A549 (cell line): ENCODE measurements around the gene HOXA2. TPM values are rescaled to one million over a fixed set of nuclear protein-coding genes. Genes with fewer than 3 reads are reported as not detected.

Source experiments
- ATAC-seq, 2 experiments: fragments of 200-7000 bp in 1 of 2; fragments of >200 bp in 1 of 2; cut with Nextera tagmentation in 1 of 2; cut with Tn5 transposase in 1 of 2; 3 replicates each; pipeline versions ENCODE4 v1.8.0 to v1.9.1; 2018 to 2020; ENCODE audit warnings: mild to moderate bottlenecking in 1 of 2, moderate library complexity in 1 of 2
- CTCF ChIA-PET: fragments of 300-600 bp; sonication (Branson Sonifier 250); formaldehyde crosslinking; extraction: SDS; loops from one replicate; lab custom pipeline; 2021; ENCODE audit warnings: antibody characterized with exemption, inconsistent platforms; lab: Yijun Ruan, JAX
- POLR2A ChIA-PET: fragments of 350-600 bp; formaldehyde crosslinking; extraction: SDS; loops from one replicate; lab custom pipeline; 2021; ENCODE audit warnings: antibody characterized with exemption, inconsistent platforms; lab: Yijun Ruan, JAX
- DNase-seq, 2 experiments: peaks; one replicate each; pipeline versions ENCODE4 v3.0.0 to v3.0.0-alpha.2; 2011 to 2016; ENCODE audit warnings: low read depth in 1 of 2, low spot score in 1 of 2
- FAIRE-seq: peaks from 2 replicates; lab custom pipeline; 2011; peaks lifted over from hg19 to GRCh38; lab: Jason Lieb, UNC
- H3K27ac ChIP-seq, 2 experiments: fragments of >200 bp; sonication (Bioruptor Twin); formaldehyde crosslinking; 3 replicates each; pipeline ENCODE4 v1.5.1; 2016 to 2017
- H3K4me1 ChIP-seq: fragments of >200 bp; sonication (Bioruptor Twin); formaldehyde crosslinking; 3 replicates; pipeline ENCODE4 v1.6.1; 2016
- H3K4me2 ChIP-seq: fragments of >200 bp; sonication (Bioruptor Twin); formaldehyde crosslinking; 3 replicates; pipeline ENCODE4 v1.6.1; 2016
- H3K4me3 ChIP-seq: fragments of >200 bp; sonication (Bioruptor Twin); formaldehyde crosslinking; 3 replicates; pipeline ENCODE4 v1.5.1; 2016
- H3K9me3 ChIP-seq: fragments of >200 bp; sonication (Bioruptor Twin); formaldehyde crosslinking; 3 replicates; pipeline ENCODE4 v1.6.1; 2016
- CHD4 ChIP-seq: fragments of 200-600 bp; sonication (generic); IDR thresholded peaks from 2 replicates; pipeline ENCODE4 v1.6.1; 2016; ENCODE audit warnings: antibody characterized with exemption, mild to moderate bottlenecking, borderline replicate concordance
- ESRRA ChIP-seq: fragments of 150-350 bp; IDR thresholded peaks from 2 replicates; pipeline ENCODE4 v1.6.1; 2014; ENCODE audit warnings: mild to moderate bottlenecking, low read length, borderline replicate concordance
- FOSL2 ChIP-seq, 2 experiments: fragments of 450-650 bp in 1 of 2; fragments of >200 bp in 1 of 2; sonication (Bioruptor Twin) in 1 of 2; formaldehyde crosslinking; IDR thresholded peaks; 2 replicates each; pipeline versions ENCODE4 v1.5.0 to v1.6.1; 2016 to 2020; ENCODE audit warnings: mild to moderate bottlenecking in 1 of 2, moderate library complexity in 1 of 2
- HDAC2 ChIP-seq: fragments of 200-600 bp; sonication (generic); IDR thresholded peaks from 2 replicates; pipeline ENCODE4 v1.6.1; 2016
- HEYL ChIP-seq: fragments of 250-450 bp; sonication (Bioruptor Pico); IDR thresholded peaks from 2 replicates; pipeline ENCODE4 v1.8.0; 2021; ENCODE audit warnings: mild to moderate bottlenecking, moderate library complexity
- JUNB ChIP-seq: fragments of >200 bp; sonication (Bioruptor Twin); formaldehyde crosslinking; IDR thresholded peaks from 2 replicates; pipeline ENCODE4 v1.6.1; 2016
- KDM5A ChIP-seq: fragments of 200-600 bp; sonication (generic); IDR thresholded peaks from 2 replicates; pipeline ENCODE4 v1.6.1; 2016; ENCODE audit warnings: antibody characterized with exemption, mild to moderate bottlenecking
- MAZ ChIP-seq: fragments of 150-350 bp; IDR thresholded peaks from 2 replicates; pipeline ENCODE4 v1.6.1; 2014; ENCODE audit warnings: antibody characterized with exemption, low read depth, low read length, borderline replicate concordance
- MYC ChIP-seq: IDR thresholded peaks from 2 replicates; pipeline ENCODE4 v1.6.1; 2012; ENCODE audit warnings: mild to moderate bottlenecking, inconsistent platforms, low read length, improper control_type of control experiment, borderline replicate concordance
- NFE2L2 ChIP-seq: fragments of 150-350 bp; conservative IDR thresholded peaks from 2 replicates; pipeline ENCODE4 v1.6.1; 2014; ENCODE audit warnings: low read length
- PHF8 ChIP-seq: fragments of 200-600 bp; sonication (generic); IDR thresholded peaks from 2 replicates; pipeline ENCODE4 v1.6.1; 2016; ENCODE audit warnings: low read depth, mild to moderate bottlenecking, antibody characterized with exemption, moderate library complexity, borderline replicate concordance
- RAD21 ChIP-seq, 2 experiments: fragments of >200 bp in 1 of 2; sonication (Bioruptor Twin) in 1 of 2; formaldehyde crosslinking in 1 of 2; IDR thresholded peaks in 1 of 2; conservative IDR thresholded peaks in 1 of 2; 2 replicates in 1 of 2; 3 replicates in 1 of 2; pipeline ENCODE4 v1.6.1; 2012 to 2018; ENCODE audit warnings: inconsistent platforms in 1 of 2
- SREBF2 ChIP-seq: fragments of 450-650 bp; IDR thresholded peaks from 2 replicates; pipeline ENCODE4 v1.6.1; 2014; ENCODE audit warnings: mild to moderate bottlenecking, moderate library complexity
- TFCP2L1 ChIP-seq: fragments of 250-450 bp; sonication (Bioruptor Pico); IDR thresholded peaks from 2 replicates; pipeline ENCODE4 v1.5.0; 2021; ENCODE audit warnings: mild to moderate bottlenecking
- TP53 ChIP-seq: fragments of 250-450 bp; sonication (Bioruptor Pico); IDR thresholded peaks from 2 replicates; pipeline ENCODE4 v1.5.0; 2021; ENCODE audit warnings: mild to moderate bottlenecking, moderate library complexity
- WGBS: methylation state at CpG from one replicate; pipeline ENCODE4 v1.1.6; 2017; ENCODE audit errors: missing lambda C conversion rate; 5-methylcytosine and 5-hydroxymethylcytosine counted together
- polyA plus RNA-seq, 4 experiments: library from polyadenylated mRNA; depleted of rRNA in 3 of 4; stranded (reverse); fragments of >200 nt; fragmentation: RNase III in 1 of 4; extraction: RNeasy Plus Mini Kit Qiagen cat#74134 plus additional on column Dnase treatment in 1 of 4; gene quantifications; 2 replicates in 3 of 4; 3 replicates in 1 of 4; pipeline ENCODE4 v1.2.3, GENCODE V29; 2011 to 2017
- TF ChIP-seq, protein P1 (sequence below): fragments of 250-450 bp; sonication (Bioruptor Pico); IDR thresholded peaks from 2 replicates; pipeline ENCODE4 v1.5.0; 2021; ENCODE audit warnings: mild to moderate bottlenecking, moderate library complexity, borderline replicate concordance
- TF ChIP-seq, protein P2 (sequence below): IDR thresholded peaks from 2 replicates; pipeline ENCODE4 v1.6.1; 2012
- TF ChIP-seq, protein P3 (sequence below): fragments of 450-650 bp; IDR thresholded peaks from 2 replicates; pipeline ENCODE4 v1.6.1; 2014; ENCODE audit warnings: antibody characterized with exemption
- TF ChIP-seq, protein P4 (sequence below): fragments of 200-600 bp; sonication (generic); IDR thresholded peaks from 2 replicates; pipeline ENCODE4 v1.6.1; 2016; ENCODE audit warnings: antibody characterized with exemption, mild to moderate bottlenecking, moderate library complexity
- TF ChIP-seq, protein P5 (sequence below): fragments of >200 bp; sonication (Bioruptor Twin); formaldehyde crosslinking; IDR thresholded peaks from 2 replicates; pipeline ENCODE4 v1.6.1; 2016
- TF ChIP-seq, protein P6 (sequence below): fragments of >200 bp; sonication (Bioruptor Twin); formaldehyde crosslinking; IDR thresholded peaks from 3 replicates; pipeline ENCODE4 v1.6.1; 2016

The HOXA2 gene
- polyA plus RNA-seq, 2 of the 4 experiments (the other 2 are of a cell fraction): 1.3 to 2.1 TPM

DNA sequence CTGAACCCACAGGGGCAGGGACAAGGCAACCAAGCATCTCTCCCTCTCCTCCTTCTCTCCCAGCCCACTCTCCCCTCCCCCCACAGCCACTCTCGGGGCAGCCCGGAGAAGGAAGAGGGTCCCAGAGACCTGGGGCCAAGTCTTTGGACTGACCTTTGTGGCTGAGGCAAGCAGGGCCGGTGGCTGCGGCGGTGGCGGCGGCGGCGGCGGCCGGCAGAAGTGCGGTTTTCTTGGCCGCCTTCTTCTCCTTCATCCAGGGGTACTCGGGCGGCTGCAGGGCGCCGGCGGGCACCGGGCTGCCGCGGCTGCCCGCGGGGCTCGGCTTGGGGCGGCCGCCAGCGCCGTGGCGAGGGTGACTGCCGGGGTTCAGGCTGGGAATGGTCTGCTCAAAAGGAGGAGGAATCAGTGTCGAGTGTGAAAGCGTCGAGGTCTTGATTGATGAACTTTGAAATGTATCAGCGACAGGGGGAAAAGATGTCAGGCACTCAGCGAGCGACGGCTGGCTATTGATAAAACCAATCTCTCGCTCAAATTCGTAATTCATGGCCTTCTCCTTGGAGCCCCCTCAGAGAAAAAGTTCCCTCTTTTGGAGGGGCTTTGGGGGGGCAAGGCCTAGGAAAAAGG lies 414 bp downstream of the HOXA2 start:
- DNase-seq: no peak
- Histone ChIP-seq H3K4me2 (no peak overlapping the region), H3K4me3 (no peak overlapping the region), H3K4me1 (peaks cover 12% of the 10 kb centered on the region), H3K27ac (no peak overlapping the region), H3K9me3 (no peaks in the 10 kb centered on the region)
- CTCF ChIA-PET: no interaction called here
- POLR2A ChIA-PET: no interaction called here
- no peak for ATAC-seq
- WGBS: 94% methylated on average over 39 of the region's 39 CpGs
- TF ChIP-seq, protein P1, sequence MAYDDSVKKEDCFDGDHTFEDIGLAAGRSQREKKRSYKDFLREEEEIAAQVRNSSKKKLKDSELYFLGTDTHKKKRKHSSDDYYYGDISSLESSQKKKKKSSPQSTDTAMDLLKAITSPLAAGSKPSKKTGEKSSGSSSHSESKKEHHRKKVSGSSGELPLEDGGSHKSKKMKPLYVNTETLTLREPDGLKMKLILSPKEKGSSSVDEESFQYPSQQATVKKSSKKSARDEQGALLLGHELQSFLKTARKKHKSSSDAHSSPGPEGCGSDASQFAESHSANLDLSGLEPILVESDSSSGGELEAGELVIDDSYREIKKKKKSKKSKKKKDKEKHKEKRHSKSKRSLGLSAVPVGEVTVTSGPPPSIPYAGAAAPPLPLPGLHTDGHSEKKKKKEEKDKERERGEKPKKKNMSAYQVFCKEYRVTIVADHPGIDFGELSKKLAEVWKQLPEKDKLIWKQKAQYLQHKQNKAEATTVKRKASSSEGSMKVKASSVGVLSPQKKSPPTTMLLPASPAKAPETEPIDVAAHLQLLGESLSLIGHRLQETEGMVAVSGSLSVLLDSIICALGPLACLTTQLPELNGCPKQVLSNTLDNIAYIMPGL (CRISPR knock-in tag): no peak
- TF ChIP-seq CHD4 (no peak), HDAC2 (no peak), JUNB (no peak), TFCP2L1 (CRISPR knock-in tag) (no peak), PHF8 (no peak)
- TF ChIP-seq, protein P2, sequence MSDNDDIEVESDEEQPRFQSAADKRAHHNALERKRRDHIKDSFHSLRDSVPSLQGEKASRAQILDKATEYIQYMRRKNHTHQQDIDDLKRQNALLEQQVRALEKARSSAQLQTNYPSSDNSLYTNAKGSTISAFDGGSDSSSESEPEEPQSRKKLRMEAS: no peak
- FAIRE-seq: no peak

DNA sequence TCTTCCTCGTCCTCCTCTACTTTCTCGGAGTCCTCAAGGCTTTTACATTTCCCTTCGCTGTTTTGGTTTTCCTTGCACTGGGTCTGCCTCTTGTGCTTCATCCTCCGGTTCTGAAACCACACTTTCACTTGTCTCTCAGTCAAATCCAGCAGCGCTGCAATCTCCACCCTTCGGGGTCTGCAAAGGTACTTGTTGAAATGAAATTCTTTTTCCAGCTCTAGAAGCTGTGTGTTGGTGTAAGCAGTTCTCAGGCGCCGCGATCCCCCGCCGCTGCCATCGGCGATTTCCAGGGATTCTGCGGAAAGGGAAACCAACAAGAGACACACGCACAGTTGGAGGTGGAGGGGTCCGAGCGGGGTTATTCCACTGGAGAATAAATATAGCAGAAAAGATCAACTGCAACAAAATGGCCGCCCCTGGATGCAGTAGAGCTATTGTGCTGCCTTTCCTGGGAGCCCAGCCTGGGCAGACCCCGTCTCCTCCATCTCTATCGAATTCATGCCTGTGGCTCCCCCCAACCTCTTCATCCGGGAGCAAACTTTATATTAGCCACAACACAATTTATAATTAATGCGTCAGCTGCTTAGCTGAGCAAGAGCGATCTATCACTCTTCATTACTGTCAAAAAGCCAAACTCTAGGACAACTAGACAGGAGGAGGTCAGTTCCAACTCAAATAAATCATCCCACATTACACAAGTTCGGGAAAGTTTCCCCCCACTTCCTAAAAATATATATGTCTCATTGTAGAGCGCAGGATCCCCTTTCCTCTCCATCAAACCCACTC lies 1.1 kb downstream of the HOXA2 start:
- Histone ChIP-seq H3K4me3 (no peak overlapping the region), H3K27ac (no peak overlapping the region), H3K4me2 (no peak overlapping the region), H3K4me1 (peaks cover 12% of the 10 kb centered on the region), H3K9me3 (no peaks in the 10 kb centered on the region)
- WGBS: 94% methylated on average over 25 of the region's 25 CpGs
- DNase-seq: no peak
- POLR2A ChIA-PET: no interaction called here
- no peak for ATAC-seq
- CTCF ChIA-PET: interaction anchor here (0.9 to 3.8 kb wide), 2 partner anchors 9 to 14 kb away, joined by 3 to 17 read pairs; no protein-coding TSS in a partner anchor
- TF ChIP-seq, protein P3, sequence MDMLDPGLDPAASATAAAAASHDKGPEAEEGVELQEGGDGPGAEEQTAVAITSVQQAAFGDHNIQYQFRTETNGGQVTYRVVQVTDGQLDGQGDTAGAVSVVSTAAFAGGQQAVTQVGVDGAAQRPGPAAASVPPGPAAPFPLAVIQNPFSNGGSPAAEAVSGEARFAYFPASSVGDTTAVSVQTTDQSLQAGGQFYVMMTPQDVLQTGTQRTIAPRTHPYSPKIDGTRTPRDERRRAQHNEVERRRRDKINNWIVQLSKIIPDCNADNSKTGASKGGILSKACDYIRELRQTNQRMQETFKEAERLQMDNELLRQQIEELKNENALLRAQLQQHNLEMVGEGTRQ: no peak
- TF ChIP-seq MAZ (no peak), ESRRA (no peak), HDAC2 (no peak), SREBF2 (no peak), HEYL (no peak), JUNB (no peak), NFE2L2 (no peak), KDM5A (no peak), RAD21 (conservative IDR thresholded peaks at IDR 0.05 in 1 of 2, IDR thresholded peaks at IDR 0.05 in 1 of 2) (no peak), TFCP2L1 (CRISPR knock-in tag) (no peak)
- TF ChIP-seq, protein P2: no peak
- no peak for FAIRE-seq

DNA sequence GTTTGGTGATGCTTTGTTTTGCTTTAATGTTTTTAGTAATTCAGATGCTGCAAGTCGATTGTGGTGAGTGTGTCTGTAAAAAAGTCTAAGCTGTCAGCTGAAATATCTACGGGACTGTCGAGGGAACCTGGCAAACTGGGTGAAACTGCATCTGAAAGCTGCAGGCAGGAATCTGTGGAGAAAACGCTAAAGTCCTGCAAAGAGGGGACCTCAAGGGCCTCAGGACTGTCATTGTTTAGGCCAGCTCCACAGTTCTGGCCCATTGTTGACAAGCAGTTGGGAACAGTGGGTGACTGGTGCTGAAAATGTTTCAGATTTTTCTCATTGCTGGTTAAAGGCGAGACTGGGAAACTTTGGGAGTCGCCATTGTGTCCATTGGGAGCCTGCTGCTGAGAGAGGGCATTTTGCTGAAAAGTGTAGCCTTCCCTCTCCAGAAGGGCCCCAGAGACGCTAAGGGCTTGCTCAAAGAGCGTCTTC lies 1.8 kb downstream of the HOXA2 start:
- H3K4me2 ChIP-seq: no peak overlapping the region
- H3K4me1 ChIP-seq: peaks cover 12% of the 10 kb centered on the region
- WGBS: 88% methylated on average over 8 of the region's 8 CpGs
- ATAC-seq (no peak), FAIRE-seq (no peak), DNase-seq (no peak)
- H3K4me3 ChIP-seq: no peak overlapping the region
- H3K9me3 ChIP-seq: no peaks in the 10 kb centered on the region
- POLR2A ChIA-PET: no interaction called here
- no peak overlapping the region for H3K27ac ChIP-seq
- CTCF ChIA-PET: interaction anchor here (0.9 to 3.8 kb wide), 2 partner anchors 9 to 15 kb away, joined by 3 to 17 read pairs; no protein-coding TSS in a partner anchor
- TF ChIP-seq NFE2L2 (no peak), MYC (no peak), MAZ (no peak), ESRRA (no peak), TP53 (CRISPR knock-in tag) (no peak), FOSL2 (IDR thresholded peaks at IDR 0.05) (no peak), FOSL2 (CRISPR knock-in tag; IDR thresholded peaks at IDR 0.05) (no peak)
- TF ChIP-seq, protein P4, sequence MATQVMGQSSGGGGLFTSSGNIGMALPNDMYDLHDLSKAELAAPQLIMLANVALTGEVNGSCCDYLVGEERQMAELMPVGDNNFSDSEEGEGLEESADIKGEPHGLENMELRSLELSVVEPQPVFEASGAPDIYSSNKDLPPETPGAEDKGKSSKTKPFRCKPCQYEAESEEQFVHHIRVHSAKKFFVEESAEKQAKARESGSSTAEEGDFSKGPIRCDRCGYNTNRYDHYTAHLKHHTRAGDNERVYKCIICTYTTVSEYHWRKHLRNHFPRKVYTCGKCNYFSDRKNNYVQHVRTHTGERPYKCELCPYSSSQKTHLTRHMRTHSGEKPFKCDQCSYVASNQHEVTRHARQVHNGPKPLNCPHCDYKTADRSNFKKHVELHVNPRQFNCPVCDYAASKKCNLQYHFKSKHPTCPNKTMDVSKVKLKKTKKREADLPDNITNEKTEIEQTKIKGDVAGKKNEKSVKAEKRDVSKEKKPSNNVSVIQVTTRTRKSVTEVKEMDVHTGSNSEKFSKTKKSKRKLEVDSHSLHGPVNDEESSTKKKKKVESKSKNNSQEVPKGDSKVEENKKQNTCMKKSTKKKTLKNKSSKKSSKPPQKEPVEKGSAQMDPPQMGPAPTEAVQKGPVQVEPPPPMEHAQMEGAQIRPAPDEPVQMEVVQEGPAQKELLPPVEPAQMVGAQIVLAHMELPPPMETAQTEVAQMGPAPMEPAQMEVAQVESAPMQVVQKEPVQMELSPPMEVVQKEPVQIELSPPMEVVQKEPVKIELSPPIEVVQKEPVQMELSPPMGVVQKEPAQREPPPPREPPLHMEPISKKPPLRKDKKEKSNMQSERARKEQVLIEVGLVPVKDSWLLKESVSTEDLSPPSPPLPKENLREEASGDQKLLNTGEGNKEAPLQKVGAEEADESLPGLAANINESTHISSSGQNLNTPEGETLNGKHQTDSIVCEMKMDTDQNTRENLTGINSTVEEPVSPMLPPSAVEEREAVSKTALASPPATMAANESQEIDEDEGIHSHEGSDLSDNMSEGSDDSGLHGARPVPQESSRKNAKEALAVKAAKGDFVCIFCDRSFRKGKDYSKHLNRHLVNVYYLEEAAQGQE: no peak
- TF ChIP-seq, protein P5, sequence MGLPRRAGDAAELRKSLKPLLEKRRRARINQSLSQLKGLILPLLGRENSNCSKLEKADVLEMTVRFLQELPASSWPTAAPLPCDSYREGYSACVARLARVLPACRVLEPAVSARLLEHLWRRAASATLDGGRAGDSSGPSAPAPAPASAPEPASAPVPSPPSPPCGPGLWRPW: no peak
- TF ChIP-seq, protein P6, sequence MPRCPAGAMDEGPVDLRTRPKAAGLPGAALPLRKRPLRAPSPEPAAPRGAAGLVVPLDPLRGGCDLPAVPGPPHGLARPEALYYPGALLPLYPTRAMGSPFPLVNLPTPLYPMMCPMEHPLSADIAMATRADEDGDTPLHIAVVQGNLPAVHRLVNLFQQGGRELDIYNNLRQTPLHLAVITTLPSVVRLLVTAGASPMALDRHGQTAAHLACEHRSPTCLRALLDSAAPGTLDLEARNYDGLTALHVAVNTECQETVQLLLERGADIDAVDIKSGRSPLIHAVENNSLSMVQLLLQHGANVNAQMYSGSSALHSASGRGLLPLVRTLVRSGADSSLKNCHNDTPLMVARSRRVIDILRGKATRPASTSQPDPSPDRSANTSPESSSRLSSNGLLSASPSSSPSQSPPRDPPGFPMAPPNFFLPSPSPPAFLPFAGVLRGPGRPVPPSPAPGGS: no peak
